Measurements from ENCODE around the gene HOXD8.

Gene HOXD8

DNA sequence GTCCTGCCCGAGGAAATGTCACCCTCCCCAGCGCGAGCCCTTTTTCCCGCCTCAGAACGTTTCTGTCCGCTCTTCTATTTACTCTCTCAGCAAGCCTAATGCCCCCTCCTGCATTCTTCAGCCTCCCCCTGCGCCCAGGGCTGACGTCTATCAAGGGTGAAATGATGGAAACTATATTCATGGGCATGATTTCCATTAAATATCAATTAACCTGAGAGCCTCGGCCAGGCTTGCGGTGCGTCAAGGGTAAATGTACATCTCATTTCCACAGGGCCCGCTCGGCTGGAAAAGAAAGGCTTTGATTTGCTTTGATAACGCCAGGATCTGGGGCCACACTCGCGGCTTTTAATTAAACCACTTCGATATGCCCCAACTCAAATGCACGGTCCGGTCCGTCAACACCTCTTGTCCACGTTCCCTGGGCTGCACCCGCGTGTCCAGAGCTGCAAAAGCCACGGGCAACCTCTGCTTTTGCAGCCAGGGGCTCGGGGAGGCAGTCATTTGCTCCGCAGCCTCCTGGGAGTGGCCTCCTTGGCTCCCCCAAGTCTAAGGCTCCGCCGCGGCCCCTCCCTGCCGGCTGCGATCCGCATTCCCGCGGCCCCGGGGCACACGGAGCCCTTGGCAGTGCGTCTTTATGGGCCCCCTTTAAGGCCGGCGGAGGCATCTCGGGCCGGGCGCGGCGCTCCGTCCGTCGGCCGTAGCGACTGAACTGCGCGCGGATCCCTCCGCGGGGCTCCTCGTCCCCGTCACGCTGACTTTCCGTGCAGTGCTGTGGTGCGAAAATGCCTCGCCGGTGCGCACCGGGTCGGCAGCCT is at the start of gene HOXD8:
TSS of gene HOXD8 (plus strand) at position 724 of the 815 bp plus-strand sequence. CDS start 662 bp downstream, outside the sequence.
- no peak for DNase-seq (ENCODE audit: low read depth in 2 of 2)

- DNase-seq (ENCODE audit: low read depth in 2 of 2): no peak
Measured at GRCh38 chr2:176079831-176080539, 49.5 kb upstream of the HOXD8 start.

GRCh38 chr2:176080540-176081375 is 48.7 kb upstream of the HOXD8 start:
- no peak for DNase-seq (ENCODE audit: low read depth in 2 of 2)

GRCh38 chr2:176081376-176081836 is 48.1 kb upstream of the HOXD8 start:
- DNase-seq (ENCODE audit: low read depth in 2 of 2): no peak

DNA sequence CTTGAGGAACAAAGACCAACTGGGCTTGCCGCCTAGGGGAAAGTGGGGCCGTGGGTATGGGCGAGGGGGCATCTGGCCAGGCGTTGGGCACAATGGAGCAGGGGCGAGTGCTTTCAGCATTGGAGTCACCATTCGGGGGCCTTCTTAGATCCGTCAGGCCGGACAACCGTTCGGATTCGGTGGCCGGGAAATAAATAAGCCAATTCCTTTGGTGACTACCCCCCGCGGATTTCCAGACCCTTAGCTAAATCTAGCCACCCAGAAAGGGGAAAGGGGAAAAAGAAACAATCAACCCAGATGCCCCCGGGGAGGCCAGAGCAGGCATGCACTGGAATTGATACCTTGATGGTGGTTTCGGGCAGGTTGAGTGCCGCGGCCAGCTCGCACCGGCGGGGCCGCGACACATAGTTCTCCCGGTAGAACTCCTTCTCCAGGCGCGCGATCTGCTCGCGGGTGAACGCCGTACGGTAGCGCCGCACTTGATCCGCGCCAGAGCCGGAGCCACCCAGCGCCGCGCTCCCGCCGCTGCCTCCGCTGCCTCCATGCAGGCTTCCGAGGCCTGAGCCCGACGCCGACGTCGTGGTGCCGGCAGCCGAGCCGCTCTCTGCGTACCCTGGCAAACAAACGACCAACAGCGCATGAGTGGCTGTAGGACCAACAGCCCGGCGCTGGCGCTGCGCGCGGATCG is 47.5 kb upstream of the HOXD8 start:
- no peak for DNase-seq (ENCODE audit: low read depth in 2 of 2)

GRCh38 chr2:176082525-176082823 is 47.0 kb upstream of the HOXD8 start:
- no peak for DNase-seq (ENCODE audit: low read depth in 2 of 2)

- no peak for DNase-seq (ENCODE audit: low read depth in 2 of 2)
Measured at GRCh38 chr2:176082824-176083751, 46.4 kb upstream of the HOXD8 start.

DNA sequence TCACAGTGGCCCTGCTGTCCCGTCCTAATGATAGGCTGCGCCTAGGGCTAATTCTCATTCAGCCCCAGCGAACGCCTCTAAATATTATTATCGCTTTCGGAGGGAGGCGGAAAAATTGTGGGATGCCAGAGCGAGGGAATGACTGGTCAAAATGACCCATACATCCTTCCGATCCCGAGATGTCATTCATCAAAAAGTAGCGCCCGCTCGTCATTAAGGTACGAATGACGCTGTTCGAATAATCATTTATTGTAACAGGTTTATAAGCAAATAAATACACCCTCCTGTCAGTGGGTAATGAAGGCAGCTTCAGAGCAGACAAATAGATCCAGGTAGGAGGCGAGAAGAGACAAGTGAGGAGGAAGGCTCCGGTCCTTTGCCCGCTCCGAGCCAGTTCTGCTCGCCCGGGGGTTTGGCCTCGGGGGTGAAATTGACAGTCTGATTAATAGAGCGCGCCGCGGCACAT is 45.7 kb upstream of the HOXD8 start, which contains the start of gene EVX2:
TSS of gene EVX2 (minus strand) at position 167 of the 466 bp plus-strand sequence. CDS start 186 bp downstream, outside the sequence.
- no peak for DNase-seq (ENCODE audit: low read depth in 2 of 2)

- no peak for DNase-seq (ENCODE audit: low read depth in 2 of 2)
Measured at GRCh38 chr2:176084611-176085119, 44.8 kb upstream of the HOXD8 start.

- DNase-seq (ENCODE audit: low read depth in 2 of 2): no peak
Measured at GRCh38 chr2:176085120-176085788, 44.3 kb upstream of the HOXD8 start.

- no peak for DNase-seq (ENCODE audit: low read depth in 2 of 2)
Measured at GRCh38 chr2:176085861-176086771, 43.4 kb upstream of the HOXD8 start.

- DNase-seq (ENCODE audit: low read depth in 2 of 2): no peak
Measured at GRCh38 chr2:176087330-176088047, 42.0 kb upstream of the HOXD8 start.

DNA sequence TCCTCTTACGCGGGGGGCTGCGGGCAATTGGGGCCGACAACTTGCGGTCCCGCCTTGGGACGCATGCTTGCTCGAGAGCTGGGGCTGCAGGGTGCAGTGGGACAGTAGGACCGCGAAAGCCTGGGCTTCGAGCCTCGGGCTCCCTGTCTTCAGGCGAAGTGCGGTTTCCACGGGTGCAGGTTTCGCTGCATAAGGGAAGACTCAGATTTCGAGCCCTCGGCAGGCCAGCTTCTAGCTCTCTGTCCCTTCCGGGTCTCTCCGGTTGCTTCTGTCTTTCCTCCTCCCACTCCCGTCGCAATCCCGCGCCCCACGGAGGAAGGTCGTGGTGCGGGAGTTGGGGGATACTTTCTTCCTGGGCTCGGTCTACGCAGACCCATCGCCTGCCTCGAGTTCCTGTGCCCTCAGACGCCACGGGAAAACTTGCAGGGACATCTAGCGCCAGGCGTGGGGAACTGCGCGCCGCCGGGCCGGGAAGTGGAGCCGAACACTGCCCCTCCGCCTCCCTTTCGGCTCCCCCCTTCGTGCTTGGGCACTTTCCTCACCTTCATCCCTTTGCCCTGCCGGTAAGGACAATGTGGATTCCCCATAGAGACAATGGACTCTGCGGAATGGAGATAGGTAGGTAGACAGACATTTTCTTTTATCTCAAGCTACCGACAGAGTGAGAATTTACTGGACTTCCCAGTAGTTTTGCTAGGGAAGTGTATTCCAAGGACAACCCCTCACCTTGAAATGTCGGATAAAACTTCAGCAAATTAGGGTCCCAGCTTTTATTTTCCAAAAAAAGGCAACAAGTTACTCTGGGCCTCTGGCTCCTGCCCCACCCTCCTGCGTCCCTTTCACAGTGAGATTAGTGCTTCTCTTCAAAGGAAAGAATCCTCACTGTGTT is 41.2 kb upstream of the HOXD8 start:
- no peak for DNase-seq (ENCODE audit: low read depth in 2 of 2)

- no peak for DNase-seq (ENCODE audit: low read depth in 2 of 2)
Measured at GRCh38 chr2:176088937-176089842, 40.3 kb upstream of the HOXD8 start.

DNA sequence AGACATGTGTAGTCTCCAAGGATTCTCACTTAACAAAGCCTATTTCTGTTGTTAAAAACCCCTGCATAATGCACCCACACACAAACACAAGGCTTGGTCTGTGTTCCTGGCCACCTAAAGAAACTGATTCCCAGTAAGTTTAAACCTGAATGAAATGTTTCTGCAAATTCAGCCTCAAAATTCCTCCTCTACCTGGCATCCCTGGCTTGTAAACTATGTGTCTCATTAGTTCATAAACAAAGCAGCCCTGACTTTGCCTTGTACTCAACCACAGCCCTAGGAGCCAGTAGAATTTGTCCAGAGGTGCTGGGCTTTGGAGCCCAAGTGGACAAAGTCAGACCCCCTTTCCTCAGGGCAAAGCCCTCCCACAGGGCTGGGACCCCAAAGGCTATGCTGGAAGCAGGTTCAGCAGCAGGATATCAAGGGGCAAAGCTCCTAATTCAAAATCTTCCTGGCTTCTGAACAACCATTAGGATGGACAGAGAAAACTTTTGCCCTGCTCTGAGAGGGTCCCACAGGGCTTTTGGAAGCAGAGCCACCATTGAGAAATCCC is 39.6 kb upstream of the HOXD8 start:
- DNase-seq (ENCODE audit: low read depth in 2 of 2): no peak

Measured in stimulated activated CD8-positive, alpha-beta memory T cell treated with anti-CD3 and anti-CD28 coated beads, Interleukin-15, amount 100 ng/mL, for 48 hours (primary cell).